NCI-H526 treated with DMSO at 0.1 percent for 48 hours (cell line): Measurements from ENCODE around the gene METTL1.
"Not testable (repeated sequence)": the region's sequence is repeated elsewhere in the genome, so short reads cannot be mapped to it uniquely, and the experiment has no call there.

Experiments used
- DNase-seq: peaks from one replicate; lab custom pipeline; 2025; lab: John Stamatoyannopoulos, UW

METTL1 gene

DNA sequence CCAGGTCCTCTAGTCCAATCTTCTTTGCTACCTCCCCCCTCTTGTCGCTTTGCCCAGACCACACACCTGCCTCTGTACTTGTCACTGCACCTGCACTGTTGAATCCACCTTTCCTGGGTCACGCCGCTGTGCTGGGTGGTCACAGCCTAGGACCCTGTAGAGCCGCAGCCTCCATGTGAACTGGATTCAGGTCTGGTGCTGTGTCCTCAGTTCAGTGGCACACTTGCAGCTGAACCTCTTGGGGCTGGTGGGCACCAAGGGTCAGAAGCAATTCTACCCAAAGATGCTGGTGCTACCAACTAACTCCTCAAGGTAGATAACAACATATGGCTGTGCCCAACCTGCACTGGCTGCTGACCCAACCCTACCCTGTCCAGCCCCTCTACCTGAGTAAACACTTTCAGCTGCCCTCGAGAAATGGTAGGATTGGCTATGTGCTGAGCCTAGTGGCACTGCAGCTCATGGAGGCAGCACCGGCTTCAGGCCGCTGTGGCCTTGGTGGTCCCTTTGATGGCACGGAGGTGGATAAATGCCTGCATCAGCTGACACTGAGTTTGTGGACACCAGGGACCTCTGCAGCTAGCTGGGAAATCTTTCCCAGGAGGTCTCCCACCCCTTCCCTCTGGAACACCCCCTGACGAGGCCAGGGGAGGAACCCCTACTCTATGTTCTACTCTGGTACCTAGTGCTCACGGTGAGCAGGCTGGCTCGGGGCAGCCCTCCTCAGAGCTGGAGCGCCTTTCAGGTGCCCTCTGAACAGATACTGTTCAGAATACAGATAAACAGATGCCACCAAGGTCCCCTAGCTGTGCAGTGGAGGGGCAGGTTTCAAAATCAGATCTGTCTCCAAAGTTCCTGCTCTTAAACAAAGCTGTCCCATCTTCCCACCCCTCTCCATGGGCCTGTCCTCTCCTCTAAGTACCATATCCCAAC lies 47.6 kb downstream of the METTL1 start:
- no peak for DNase-seq

DNA sequence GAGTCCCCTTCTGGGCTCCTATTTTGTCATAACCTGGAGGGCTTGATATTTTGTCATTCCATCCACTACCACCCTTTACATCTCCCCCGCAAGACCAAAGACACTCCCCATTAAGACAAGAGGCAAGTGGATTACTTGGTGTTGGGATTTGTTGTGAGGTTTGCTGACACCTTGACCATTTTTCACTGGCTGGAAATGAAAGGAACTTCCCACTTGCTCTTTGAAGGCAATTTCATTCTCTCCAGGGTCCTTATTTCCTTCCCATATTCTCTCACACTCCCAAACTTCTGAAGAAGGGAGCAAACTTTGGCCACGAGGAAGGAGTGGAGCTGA lies 48.3 kb downstream of the METTL1 start:
- DNase-seq = no peak

DNA sequence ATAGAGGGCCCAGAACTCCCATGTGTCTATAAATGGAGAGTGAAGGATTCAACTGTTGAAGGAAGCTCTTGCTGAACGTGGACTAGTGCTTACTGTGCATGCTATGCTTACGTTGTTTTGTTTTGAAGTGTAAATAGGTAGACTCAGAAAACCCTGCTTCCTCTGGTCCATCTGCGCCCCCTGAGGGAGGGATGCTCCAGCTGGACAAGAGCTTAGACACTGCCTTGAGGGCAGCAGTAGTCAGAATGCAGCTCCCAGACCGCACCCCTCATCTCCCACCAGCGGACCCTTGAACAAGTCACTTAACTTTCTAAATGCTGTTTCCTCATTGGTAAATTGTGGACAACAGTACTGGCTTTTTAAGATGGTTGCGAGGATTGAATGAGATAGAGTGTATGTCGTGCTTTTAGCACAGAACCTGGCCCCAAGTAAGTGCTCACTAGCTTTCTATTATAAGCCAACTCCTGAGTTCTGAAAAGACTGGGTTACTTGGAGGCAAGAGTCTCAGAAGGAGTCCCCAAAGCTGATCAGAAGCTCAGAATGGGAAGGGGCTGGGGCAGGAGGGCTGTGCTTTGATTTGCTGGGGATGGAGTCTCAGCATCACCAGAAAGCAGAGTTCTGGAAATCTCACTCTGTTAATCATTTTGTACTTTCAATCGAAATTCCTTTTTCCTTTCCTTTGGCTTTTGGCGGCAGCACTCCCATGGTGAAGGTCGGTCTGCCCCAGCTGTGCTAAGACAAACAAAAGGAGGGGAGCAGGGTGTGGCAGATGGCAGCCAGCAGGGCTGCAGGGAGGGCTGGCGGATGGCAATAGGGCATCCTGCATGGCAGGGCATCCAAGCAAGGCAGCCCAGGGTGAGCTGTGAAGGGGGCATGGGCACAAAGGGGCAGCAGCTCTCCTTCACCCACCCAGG lies 48.9 kb downstream of the METTL1 start:
- no peak for DNase-seq

DNA sequence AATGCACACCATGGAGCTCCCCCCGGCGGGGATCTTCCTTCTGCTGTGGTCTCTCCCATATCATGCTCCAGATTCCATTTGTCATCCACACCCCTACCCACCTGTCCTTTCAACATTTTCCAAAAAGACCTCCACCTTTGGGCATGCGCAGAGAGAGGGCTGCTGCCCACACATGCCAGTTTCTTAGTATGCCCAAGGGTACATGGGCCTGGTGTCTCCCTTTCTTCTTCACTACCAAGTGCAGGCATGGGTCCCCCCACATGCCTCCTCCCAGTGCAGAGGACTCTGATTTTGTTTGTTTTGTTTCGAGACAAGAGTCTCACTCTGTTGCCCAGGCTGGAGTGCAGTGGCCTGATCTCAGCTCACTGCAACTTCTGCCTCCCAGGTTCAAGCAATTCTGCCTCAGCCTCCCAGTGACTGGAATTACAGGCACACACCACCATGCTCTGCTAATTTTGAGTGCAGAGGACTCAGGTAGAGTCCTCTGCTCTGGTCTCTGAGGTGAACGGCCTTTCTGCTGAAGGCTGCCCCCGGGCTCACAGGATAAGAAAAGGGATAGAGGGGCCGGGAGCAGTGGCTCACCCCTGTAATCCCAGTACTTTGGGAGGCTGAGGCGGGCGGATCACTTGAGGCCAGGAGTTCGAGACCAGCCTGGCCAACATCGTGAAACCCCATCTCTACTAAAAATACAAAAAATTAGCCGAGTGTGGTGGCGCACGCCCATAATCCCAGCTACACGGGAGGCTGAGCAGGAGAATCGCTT lies 49.9 kb downstream of the METTL1 start:
- DNase-seq = not testable (repeated sequence)

DNA sequence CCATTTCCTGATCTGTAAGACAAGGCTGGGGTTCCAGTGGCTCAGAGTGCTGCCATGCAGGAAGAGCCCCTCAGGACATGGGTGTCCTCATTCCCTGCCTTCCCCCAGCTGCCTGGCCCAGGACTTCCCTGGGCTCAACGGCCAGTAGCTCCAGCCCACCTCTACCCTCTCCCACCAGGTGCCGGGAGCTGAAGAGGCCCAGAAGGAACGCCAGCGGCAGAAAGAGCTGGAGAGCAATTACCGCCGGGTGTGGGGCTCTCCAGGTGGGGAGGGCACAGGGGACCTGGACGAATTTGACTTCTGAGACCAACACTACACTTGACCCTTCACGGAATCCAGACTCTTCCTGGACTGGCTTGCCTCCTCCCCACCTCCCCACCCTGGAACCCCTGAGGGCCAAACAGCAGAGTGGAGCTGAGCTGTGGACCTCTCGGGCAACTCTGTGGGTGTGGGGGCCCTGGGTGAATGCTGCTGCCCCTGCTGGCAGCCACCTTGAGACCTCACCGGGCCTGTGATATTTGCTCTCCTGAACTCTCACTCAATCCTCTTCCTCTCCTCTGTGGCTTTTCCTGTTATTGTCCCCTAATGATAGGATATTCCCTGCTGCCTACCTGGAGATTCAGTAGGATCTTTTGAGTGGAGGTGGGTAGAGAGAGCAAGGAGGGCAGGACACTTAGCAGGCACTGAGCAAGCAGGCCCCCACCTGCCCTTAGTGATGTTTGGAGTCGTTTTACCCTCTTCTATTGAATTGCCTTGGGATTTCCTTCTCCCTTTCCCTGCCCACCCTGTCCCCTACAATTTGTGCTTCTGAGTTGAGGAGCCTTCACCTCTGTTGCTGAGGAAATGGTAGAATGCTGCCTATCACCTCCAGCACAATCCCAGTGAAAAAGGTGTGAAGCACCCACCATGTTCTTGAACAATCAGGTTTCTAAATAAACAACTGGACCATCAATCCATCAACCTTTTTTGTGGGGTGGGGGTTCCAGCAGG lies 51.0 kb downstream of the METTL1 start:
- no peak for DNase-seq

DNA sequence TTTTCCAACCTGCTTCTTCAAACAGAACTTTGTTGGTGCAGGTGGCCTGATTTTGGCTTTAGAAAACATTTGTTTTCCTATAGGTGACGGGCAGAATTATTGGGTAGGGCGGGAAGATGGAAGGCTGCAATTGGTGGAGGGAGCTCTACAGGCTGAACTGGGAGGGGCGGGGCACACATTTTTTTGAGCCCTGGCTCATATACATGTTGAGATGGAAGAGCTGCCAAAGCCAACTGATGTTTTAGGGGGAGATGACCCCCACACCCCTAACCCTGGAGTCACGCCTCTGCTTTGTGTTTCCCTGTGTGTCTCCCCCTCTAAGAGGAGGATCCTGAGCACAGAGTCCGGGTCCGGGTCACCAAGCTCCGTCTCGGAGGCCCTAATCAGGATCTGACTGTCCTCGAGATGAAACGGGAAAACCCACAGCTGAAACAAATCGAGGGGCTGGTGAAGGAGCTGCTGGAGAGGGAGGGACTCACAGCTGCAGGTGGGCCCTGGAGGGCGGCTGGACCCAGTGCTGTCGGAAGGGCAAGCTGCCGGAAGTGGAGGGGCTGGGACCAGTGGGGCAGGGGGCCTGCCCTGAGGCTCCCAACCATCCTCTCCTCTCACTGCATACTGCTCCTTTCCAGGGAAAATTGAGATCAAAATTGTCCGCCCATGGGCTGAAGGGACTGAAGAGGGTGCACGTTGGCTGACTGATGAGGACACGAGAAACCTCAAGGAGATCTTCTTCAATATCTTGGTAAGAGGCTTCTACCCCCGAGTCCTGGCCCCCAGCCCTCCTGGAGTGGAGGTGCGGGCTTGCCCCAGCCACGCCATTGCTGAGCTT lies 51.9 kb downstream of the METTL1 start:
- DNase-seq = no peak

DNA sequence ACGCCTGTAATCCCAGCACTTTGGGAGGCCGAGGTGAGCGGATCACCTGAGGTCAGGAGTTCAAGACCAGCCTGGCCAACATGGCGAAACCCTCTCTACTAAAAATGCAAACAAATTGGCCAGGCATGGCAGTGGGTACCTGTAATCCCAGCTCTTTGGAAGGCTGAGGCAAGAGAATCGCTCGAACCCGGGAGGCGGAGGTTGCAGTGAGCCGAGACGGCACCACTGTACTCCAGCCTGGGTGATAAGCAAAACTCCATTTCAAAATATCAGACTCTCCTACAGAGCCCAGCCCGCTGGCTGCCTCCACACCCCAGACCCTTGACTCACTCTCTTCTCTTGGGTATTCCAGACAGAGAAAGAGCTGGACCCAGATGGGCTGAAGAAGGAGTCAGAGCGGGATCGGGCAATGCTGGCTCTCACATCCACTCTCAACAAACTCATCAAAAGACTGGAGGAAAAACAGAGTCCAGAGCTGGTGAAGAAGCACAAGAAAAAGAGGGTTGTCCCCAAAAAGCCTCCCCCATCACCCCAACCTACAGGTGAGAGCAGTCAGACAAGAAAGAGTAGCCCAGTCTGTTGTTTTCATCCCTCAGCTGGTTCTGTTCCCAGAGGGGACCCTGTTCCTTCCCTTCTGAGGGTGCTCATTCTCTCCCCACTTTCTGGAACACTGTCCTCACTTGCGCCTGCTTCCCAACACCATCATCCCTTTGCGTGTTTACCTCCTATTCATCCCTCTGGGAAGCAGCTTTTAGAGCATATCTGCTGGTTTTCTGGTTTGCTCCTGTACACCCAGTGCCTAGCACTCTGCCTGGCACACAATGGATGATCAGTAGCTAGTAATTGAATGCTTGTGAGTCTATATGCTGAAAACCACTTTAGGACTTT lies 53.0 kb downstream of the METTL1 start:
- DNase-seq = no peak
